ENCODE results near the gene BTN1A1.
"Not testable (repeated sequence)": the region's sequence is repeated elsewhere in the genome, so short reads cannot be mapped to it uniquely, and the experiment has no call there.

Gene BTN1A1

GRCh38 chr6:26514984-26515383, 14.9 kb downstream of the BTN1A1 start:
- DNase-seq: no peak

DNA sequence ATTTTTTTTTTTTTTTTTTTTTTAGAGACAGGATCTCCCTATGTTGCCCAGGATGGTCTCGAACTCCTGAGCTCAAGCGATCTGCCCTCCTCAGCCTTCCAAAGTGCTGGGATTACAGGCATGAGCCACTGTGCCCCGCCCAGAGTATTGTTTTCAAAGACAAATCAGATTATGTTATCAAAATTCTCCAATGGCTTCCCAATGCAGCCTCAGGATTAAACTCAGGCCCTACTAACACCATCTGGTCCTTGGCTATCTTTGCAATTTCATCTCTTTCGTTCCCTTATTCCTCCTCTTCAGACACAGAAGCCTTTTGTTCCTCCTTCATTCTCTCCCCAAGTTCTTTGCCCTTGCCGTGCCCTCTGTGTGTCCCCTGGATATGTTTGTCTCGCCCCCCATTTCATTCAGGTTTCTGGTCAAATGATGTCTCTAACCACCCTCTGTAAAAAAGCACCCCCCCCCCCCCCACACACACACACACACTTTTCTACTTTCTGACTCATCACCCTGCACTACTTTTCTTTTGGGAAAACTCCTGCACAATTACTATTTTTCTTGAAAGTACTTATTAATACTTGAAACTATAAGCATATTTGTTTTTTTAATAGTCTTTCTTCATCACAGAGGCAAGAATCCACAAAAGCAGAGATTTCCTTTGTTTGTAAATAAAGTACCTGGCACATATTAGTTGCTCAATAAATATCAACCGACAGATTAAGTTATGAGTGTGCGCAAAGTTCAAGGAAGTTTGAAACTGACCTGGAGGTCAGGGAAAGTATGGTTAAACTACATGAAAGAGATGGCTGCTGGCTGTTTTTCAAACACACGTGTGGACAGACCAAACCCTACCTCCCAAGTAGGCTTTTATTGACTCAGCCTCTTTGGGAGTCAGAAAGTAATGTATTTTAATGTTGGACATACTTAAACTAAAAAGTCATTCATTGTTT, 16.7 kb downstream of the BTN1A1 start:
- no peak for DNase-seq

DNA sequence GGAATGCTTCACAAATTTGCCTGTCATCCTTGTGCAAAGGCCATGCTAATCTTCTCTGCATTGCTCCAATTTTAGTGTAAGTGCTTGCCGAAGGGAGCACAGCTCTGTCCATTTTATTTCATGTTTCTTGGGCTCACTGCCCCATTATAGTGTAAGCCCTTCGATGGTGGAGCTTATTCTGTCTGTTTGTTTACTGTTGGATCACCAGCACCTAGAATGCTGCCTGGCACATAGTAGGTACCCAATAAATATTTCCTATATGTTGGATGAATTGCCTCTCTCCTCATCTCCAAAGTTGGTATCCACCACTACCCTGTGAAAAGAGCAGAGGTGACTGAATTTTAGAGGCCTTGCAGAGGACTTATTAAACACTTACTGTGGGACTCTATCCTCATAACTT, 19.3 kb downstream of the BTN1A1 start:
- no peak for DNase-seq

DNA sequence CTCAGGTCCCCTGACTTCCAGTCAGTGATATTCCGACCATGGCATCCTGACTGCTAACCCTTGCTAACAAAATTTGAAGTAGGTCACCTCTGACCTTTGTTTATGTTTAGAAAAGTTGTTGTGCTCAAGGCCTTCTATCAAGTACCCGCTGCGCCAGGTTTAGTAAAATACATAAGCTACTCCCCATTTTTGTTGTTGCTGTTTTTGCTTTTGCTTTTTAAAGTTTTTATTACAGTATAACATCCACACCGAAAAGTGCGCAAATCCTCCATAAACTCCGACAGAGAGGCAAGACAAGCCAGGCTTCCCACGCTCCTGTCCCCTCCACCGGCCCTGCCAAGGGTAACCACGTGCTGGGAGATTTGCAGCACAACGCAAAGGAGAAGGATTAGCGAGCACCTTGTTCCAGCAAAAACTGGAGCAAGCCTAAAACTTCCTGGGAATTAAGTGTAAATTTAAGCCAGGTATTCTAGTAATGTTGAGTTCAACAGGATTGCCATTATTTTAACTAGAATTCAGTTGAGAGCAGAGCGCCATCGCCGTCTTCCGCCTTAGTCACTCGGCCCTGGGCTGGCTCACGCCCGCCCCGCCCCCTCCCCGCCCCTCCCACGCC, 20.2 kb downstream of the BTN1A1 start:
- DNase-seq: no peak

GRCh38 chr6:26520850-26521599, 20.9 kb downstream of the BTN1A1 start:
- peak; percentile 93 for DNase-seq

DNA sequence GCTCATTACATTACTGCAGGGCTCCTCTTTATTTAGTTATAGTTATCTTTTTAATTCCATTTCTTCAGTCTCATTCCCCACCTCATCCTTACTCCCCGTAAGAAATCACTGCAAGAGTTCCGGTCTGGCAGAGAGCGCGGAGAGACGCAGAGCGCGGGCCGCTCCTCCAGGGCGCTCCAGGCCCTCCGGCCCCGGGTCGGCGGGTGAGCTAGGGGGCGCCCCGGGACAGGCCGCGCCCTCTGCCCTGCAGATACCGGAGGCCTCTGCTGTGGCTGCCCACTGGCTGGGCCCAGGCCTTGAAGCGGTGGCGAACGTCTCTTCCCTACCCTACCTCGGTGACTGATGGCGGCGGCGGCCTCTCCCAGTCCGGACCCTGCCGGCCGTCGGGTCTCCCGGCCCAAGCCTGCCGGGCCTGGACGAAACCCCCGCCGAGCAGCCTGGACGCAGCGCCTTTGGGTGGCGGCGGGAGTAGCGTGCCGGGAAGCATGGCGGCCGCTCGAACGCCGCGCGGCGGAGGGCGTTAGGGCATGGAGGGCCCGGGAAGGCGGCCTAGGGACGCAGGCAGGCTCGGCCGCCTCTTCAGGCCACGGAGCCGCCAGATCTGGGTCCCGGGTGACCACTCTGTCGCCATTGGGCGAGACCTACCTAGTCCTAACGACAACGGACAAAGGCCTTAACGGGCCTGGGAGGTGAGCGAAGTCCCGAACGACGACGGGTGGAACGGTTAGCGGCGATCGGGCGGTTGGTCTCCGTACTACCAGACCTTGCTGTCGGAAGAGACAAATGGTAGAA, 21.7 kb downstream of the BTN1A1 start:
- DNase-seq: peak; percentile 90

- not testable (repeated sequence) for DNase-seq
These were observed 22.6 kb downstream of the BTN1A1 start for GRCh38 chr6:26522486-26523228.

GRCh38 chr6:26524314-26524713, 24.2 kb downstream of the BTN1A1 start:
- not testable (repeated sequence) for DNase-seq

DNA sequence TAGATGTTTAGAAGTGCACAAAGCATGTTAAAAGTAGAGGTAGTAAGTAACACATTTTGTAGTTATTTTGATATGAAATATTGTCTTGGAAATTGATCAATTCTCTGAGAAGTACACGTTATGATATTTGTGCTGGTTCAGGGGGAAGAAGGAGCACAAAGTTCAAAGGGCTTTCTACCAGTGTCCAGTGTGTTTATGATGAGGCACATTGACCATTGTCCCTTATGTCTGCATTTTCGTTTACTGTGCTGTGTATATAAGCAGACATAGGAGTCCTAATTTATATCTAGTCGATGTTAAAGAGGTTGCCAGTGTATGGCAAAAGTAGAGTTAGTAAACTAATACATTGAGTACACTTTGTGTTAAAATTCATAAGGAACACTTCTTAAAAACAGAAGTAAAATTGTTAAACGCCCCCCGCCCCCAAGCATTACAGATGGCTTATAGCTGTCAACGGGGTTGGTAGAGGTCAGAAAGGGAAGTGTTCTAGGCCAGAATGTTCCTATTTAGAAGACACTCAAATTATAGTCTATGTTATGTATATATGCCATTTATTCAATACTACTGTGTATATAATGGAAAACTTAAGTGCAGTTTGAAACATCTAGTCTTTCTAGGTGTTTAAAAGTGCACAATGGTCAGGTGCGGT, 24.7 kb downstream of the BTN1A1 start:
- DNase-seq: no peak

DNA sequence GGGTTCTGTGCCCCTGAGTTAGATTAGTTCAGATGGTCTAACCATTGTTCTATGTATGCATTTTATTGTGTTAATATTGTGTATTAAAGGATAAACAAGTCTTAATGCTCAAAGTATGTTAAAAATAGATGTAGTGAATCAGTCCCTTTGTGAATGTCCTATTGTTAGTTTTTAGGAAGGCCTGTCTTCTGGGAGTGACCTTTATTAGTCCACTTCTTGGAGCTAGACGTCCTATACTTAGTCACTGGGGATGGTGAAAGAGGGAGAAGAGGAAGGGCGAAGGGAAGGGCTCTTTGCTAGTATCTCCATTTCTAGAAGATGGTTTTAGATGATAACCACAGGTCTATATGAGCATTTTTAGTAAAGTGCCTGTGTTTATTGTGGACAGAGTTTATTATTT, 25.7 kb downstream of the BTN1A1 start:
- DNase-seq: no peak

- no peak for DNase-seq
These were observed 26.8 kb downstream of the BTN1A1 start for GRCh38 chr6:26526928-26527327.

DNA sequence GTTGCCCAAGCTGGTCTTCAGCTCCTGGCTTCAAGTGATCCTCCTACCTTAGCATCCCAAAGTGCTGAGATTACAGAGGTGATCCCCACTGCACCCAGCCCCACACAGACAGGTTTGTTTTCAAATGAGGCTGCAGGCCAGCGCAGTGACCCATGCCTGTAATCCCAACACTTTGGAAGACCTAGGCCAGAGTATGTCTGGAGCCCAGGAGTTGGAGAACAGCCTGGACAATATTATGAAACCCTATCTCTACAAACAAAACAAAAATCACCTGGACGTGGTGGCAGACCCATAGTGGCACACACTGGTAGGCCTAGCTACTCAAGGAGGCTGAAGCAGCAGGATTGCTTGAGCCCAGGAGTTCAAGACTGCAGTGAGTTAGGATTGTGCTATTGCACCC, 30.1 kb downstream of the BTN1A1 start:
- no peak for DNase-seq

- DNase-seq: no peak
These were observed 31.8 kb downstream of the BTN1A1 start for GRCh38 chr6:26531897-26532296.

DNA sequence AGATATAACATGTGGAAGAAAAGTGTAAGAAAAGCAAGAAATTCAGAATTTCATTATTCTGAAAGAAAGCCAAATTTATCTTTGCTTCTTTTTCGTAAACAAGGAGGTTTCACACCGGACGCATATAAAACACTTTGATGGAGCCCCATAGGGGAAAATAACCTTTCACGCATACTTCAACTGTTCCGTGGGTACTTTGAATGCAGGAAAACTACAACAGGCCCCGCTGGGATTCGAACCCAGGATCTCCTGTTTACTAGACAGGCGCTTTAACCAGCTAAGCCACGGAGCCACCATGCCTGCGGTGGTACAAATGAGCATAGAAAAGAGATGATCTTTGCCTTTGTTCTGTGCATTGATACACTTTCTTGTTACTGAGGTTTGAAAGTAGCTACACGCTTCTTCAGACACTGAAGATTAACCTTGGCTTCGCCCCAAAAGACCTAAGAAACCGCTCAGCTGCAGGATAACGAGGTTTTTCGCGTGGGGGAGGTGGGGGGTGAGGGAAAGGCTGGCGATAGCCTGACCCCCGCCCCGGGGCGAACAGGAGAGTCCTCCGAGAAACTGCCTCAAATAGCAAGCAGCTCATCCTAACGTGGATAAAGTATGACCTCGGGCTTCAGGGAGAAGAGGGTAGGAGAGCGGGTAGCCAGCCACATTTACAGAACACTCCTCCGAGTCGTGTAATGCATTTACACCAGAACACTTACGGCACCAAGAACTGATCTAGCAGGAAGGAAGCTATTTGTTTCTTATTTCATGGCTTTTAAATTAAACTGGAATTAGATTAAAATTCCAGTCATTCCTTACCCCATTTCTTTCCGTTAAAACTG, 32.8 kb downstream of the BTN1A1 start:
- peak; percentile 95 for DNase-seq

GRCh38 chr6:26533532-26533931, 33.4 kb downstream of the BTN1A1 start:
- no peak for DNase-seq

DNA sequence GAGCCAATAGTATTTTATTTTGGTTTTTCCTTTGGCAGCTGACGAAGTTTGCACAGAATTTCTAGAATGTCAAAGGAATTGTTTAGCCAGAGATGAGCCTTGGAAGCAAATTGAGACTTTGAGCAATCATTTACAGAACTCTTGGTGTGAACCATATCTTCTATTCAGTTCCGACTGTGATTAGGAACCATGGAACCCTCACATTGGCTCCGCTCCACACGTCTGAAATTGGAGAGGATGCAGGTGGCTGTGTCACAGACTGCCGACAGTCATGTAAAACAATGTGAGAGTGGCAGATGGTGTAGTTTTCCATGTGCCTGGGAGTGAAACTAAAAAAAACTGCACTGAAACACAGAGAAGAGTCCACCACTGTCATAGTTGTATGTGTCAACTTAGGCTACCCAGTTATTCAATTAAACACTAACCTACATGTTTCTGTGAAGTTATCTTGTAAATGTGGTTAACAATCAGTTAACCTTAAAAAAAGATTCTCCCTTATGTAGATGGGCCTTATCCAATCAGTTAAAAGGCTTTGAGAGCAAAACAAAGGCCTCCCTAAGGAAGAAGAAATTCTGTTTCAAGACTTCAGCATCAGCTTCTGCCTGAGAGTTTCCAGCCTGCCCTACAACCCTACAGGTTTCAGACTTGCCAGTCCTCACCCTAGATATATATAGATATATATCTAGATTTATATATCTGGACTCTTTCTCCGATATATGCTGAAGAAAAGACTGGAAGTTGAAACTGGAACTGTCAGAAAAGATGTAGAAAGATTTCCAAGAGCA, 34.8 kb downstream of the BTN1A1 start:
- DNase-seq: no peak

DNA sequence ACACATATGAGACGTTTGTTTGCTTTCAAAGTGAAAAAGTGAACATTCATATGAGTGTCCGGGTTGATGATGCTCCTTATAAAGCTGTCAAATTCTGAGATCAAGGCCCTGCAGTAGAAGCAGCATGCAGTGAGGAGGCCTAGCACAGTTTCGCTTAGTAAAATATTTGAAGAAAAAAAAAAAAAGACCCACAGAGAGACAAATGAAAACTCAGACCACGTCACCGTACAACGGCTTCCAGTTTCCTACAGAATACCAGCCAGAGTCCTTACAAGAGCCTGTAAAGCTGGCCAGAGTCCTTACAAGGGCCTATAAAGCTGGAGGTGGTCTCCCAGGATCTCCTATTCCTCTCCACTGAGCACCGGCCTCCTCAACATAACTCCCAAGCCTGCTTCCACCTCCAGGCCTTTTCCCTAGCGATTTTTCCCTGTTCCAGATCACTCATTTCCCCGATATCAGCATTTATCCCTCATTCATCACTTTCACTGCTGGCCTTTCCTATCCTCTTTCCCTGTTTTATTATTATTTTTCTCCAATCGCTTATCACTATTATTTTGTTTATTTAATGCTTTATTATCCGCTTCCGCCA, 36.6 kb downstream of the BTN1A1 start:
- DNase-seq: peak; percentile 69

- peak; percentile 95 for DNase-seq
These were observed 37.2 kb downstream of the BTN1A1 start for GRCh38 chr6:26537160-26537845.
